Astrocyte (in vitro differentiated cells and primary cell): ENCODE measurements around the gene TMEM165.

Source experiments
- EZH2 ChIP-seq: IDR thresholded peaks from 2 replicates; pipeline ENCODE4 v1.6.1; 2012; ENCODE audit warnings: mild to moderate bottlenecking, low read length, inconsistent platforms; ENCODE audit not compliant: insufficient read depth
- TF ChIP-seq, protein P1 (sequence below): IDR thresholded peaks from 2 replicates; pipeline ENCODE4 v1.5.1; 2011; ENCODE audit warnings: low read depth, mild to moderate bottlenecking, inconsistent platforms, low read length, moderate library complexity; ENCODE audit not compliant: insufficient read depth

DNA sequence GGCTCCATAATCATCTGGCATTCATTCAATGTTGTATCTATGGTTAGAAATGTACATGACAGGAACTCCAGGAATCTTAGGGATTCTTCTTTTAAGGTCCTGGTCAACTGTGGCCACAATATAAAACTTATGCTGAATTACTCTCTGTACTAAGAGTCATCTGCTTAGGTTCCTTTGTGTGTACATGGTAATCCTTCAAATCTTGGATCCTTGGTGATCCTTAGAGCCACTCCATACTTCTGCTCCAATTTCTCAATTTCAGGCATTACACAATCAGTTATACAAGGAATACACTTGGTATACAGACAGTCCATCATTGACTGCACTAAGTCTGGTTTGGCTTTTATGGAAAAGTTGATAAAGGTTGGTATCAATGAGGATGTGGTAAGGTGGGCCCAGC lies 43.9 kb upstream of the TMEM165 start:
- no peak for TF ChIP-seq EZH2
- TF ChIP-seq, protein P1, sequence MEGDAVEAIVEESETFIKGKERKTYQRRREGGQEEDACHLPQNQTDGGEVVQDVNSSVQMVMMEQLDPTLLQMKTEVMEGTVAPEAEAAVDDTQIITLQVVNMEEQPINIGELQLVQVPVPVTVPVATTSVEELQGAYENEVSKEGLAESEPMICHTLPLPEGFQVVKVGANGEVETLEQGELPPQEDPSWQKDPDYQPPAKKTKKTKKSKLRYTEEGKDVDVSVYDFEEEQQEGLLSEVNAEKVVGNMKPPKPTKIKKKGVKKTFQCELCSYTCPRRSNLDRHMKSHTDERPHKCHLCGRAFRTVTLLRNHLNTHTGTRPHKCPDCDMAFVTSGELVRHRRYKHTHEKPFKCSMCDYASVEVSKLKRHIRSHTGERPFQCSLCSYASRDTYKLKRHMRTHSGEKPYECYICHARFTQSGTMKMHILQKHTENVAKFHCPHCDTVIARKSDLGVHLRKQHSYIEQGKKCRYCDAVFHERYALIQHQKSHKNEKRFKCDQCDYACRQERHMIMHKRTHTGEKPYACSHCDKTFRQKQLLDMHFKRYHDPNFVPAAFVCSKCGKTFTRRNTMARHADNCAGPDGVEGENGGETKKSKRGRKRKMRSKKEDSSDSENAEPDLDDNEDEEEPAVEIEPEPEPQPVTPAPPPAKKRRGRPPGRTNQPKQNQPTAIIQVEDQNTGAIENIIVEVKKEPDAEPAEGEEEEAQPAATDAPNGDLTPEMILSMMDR, result no peak
